HG02852 (cell line): ENCODE measurements around the gene SCAPER.
"Not testable (repeated sequence)": the region's sequence is repeated elsewhere in the genome, so short reads cannot be mapped to it uniquely, and the experiment has no call there.

Experiments
- ATAC-seq: cut with Tn5 transposase; IDR thresholded peaks from one replicate; pipeline ENCODE4 v1.9.1; 2021; ENCODE audit warnings: mild to moderate bottlenecking, moderate library complexity; ENCODE audit not compliant: unreplicated experiment

SCAPER gene

DNA sequence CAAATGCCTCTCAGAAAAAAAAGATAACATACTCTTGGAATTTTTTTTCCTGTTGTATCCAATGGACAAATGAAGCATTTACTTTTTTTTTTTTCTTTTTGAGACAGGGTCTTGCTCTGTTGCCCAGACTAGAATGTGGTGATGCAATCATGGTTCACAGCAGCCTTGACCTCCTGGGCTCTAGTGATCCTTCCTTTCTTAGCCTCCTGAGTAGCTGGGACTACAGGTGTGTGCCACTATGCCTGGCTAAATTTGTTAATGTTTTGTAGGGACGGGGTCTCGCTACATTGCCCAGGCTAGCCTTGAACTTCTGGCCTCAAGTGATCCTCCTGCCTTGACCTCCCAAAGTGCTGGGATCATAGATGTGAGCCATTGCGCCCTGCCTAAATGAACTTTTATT lies 401.3 kb downstream of the SCAPER start:
- ATAC-seq, result no peak

DNA sequence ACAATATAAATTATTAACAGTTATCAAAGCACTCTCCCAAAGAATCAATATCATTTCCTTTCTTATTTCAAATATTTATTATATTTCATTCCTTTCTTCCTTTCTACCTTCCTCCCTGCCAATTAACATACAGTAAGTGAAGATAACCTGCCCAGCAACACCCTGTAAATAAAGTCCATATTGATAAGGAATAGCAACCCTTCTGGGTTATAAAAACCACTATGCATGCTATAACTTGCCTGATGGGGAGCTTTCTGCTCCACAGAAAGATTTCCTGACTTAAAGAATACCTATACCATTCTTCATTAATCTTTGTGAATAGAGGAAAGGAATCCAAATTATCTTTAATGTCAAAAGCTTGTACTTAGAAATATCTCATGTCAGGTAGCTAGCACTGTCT lies 402.0 kb downstream of the SCAPER start:
- ATAC-seq, result no peak

DNA sequence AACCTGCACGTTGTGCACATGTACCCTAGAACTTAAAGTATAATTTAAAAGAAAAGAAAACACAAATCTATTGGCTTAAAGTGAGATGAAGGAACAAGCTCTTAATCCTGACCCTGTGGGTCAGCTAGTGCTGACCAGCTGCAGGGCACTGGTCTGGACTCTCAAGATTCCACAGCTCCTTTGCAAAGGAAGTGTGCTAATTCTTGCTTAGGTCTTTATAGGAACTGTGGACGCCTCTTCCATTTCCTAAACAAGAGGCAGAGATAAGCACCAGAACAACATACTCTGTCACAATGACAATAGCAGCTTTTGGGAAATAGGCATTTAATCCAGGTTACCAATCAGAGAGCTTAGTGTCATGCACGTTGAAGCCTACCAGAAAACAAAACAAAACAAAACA lies 402.5 kb downstream of the SCAPER start:
- no peak for ATAC-seq

DNA sequence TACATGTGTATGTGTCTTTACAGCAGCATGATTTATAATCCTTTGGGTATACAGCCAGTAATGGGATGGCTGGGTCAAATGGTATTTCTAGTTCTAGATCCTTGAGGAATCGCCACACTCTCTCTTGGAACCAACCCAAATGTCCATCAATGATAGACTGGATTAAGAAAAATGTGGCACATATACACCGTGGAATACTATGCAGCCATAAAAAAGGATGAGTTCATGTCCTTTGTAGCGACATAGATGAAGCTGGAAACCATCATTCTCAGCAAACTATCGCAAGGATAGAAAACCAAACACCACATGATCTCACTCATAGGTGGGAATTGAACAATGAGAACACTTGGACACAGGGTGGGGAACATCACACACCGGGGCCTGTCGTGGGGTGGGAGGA lies 403.0 kb downstream of the SCAPER start:
- ATAC-seq, result not testable (repeated sequence)

DNA sequence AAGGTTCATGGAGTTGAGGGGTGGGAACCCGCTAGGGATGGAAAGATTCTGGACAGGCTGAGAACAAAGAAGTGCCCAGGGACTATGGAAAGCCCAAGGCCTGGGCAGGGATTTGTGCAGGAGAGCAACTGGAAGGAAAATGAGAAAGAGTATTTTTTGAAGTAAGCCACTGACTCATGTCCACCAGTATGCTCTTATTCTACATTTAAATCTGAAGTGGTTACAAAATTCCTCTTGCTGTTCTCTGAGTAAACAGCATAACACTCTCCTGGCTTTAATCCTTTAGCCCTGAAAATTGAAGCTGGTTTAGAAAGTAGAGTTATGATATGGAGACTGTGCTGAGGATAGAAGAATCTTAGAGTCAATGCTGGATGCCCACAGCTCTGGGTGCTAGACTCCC lies 403.4 kb downstream of the SCAPER start:
- ATAC-seq, result no peak

DNA sequence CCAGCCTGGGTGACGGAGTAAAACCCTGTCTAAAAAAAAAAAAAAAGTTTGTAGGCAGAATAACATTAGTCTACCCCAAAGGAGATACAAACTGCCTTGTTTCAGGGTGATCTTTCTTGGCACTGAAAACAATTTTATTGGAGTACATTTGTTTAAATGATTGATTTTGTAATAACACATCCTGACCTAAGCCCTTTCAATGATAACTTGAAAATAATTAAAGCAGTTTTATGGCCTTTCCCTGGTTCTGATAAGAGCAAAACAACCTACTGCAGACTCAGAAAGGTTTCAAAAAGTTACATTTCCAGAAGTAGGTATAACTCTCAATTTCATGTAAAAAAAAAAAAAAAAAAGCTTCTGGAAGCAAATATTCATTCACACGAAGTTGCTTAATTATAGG lies 404.1 kb downstream of the SCAPER start:
- no peak for ATAC-seq

DNA sequence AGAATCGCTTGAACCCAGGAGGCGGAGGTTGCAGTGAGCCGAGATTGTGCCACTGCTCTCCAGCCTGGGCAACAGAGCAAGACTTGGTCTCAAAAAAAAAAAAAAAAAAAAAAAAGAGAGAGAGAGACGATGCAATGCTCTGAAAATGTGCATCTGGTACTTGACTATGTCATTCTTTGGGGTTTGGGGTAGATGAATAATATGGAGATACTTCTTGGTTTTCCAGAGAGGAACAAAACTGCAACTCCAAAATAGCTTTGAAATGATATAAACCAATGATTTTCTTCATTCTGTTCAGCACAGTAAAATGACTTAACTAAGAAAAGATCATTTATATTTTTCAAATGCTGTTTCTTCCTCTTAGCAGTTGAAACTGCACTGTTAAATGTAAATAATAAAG lies 409.7 kb downstream of the SCAPER start:
- no peak for ATAC-seq

DNA sequence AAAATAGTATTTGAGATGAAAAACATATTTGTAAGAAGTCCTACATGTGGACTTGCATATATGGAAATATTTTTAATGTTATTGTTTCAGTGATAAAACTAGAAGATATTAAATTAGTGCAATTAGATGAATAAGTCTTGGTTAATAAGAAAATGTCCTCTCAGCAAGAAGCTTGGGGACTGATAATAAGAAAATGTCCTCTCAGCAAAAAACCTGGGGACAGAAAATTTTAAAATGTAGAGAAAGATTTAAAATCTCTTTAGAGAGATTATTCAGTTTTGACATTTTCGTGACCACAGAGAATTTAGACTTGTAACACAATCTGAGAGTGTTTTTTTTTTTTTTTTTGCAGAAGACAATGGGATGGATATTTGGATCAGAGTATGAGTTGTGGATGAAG lies 412.6 kb downstream of the SCAPER start:
- no peak for ATAC-seq

DNA sequence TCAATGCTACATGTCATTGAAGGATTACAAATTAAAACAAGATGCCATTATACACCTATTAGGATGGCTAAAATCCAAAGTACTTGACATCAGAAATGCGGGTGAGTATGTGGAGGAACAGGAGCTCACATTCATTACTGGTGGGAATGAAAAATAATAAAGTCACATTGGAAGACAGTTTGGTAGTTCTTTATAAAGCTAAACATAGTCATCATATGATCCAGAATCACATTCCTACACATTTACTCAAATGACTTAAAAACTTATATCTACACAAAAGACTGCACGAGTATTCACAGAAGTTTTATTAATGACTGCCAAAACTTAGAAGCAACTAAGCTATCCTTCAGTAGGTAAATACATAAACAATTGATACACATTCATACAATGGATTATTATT lies 421.4 kb downstream of the SCAPER start:
- no peak for ATAC-seq

DNA sequence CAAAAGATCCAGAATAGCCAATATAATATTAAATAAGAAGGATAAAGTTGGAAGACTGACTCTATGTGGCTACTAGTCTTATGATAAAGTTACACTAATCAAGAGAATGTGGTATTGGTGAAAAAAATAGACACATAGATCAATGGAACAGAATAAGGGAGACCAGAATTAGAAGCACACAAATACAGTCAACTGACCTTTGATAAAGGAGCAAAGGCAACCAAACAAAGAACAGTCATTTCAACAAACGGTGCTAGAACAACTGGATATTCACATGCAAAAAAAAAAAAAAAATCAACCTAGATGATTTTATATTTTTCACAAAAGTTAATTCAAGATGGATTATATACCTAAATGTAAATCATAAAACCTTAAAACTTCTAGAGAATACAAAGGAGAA lies 422.1 kb downstream of the SCAPER start:
- no peak for ATAC-seq

DNA sequence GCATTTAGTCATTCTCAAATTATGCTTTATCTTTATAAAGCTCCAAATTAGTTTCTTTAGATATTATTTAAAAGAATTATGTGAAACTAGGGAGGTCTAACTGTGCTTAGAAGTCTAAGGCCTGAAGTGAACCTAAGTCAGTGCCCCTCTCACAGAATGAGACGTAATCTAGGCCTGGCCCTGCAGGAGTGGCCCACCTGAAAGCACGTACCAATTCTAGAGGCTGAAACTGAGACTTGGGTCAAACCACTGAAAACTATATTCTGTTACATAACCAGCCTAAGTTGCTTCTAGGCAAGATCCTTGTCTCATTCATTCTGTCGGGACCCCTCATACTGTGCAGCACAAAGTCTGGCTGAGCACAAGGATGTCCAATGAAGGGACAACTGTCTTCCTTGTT lies 424.9 kb downstream of the SCAPER start:
- ATAC-seq, result no peak

DNA sequence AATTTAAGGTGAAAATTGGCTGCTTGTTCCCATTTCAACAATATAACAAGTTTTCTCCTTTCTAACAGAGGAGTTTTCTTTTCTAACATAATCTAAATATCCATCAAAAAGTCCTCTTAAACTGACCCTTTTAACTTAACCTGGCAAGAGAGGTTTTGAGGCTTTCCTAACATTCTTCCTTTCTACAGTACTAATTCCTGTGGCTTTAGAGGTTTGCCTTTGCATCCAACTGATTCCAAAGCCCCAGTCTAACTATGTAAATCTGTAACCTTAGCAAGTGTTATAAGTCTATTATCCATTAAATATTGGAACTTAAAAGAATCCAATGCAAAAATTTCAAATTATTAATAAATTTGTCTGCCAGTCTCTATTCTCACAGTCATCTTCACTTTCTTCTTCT lies 434.4 kb downstream of the SCAPER start:
- no peak for ATAC-seq

DNA sequence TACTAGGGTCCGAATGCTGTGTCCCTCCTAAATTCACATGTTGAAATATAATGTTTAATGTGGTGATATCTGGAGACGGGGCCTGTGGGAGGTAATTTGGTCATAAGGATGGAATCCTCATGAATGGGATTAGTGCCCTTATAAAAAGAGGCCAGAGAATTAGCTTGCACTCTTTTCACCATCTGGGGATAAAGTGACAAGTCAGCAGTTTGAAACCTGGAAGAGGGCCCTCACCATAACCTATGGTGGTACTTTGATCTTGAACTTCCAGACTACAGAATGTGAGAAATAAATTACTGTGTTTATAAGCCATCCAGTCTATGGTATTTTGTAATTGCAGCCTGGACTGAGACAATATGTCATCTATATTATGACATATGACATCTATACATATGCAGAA lies 436.4 kb downstream of the SCAPER start:
- ATAC-seq, result no peak

DNA sequence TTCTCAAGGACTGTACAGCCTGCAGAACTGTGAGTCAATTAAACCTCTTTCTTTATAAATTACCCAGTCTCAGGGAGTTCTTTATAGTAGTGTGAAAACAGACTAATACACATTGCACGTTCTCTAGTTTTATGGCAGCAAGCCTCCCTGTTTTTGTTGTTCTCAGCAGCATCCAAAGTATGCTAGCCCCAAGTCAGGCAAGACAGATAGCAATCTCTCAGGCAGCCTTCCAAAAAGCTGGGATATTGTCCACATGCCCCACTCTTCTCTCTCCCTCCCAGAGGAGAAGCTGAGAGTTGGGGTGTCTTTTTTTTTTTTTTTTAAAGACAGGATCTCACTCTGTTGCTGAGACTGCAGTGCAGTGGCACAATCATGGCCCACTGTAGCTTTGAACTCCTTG lies 438.0 kb downstream of the SCAPER start:
- no peak for ATAC-seq

DNA sequence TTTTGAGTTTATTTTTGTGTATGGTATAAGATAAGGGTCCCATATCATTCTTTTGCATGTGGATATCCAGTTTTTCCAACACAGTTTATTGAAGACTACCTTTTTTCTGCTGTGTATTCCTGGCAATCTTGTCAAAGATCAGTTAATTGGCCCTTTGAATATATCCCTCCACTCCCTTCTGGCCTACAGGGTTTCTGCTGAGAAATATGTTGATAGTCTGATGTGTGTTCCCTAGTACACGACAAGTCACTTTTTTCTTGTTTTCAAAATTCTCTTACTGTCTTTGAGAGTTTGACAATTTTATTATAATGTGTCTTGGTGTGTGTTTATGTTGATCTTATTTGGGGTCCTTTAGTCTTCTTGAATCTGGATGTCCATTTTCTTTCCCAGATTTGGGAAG lies 439.4 kb downstream of the SCAPER start:
- no peak for ATAC-seq

DNA sequence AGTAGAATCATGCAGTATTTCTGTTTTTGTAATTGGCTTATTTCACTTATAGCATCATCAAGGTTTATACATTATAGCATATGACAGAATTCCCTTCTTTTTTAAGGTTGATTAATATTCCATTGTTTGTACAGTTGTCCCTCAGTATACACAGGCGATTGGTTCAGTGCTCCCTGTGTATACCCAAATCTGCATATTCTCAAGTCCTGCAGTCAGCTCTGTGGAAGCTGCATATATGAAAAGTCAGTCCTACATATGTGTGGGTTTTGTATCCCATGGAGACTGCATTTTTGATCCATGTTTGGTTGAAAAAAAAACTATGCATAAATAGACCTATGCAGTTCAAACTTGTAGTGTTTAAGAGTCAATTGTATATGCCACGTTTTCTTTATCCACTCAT lies 440.9 kb downstream of the SCAPER start:
- ATAC-seq, result no peak

DNA sequence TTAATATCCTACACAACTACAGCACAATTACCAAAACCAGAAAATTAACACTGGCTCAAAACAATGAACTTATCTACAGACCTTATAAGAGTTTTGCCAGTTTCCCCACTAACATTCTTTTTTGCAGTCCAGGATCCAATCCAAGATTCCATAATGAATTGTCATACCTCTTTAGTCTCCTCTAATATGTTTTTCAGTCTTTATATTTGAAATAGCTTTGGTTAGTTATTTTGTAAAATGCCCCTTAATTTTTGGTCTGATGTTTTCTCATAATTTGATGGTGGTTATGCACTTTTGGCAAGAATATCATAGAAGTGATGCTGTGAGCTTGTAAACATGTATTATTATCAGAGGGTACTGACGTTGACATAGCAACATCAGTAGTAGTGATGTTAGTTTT lies 444.3 kb downstream of the SCAPER start:
- ATAC-seq, result no peak

DNA sequence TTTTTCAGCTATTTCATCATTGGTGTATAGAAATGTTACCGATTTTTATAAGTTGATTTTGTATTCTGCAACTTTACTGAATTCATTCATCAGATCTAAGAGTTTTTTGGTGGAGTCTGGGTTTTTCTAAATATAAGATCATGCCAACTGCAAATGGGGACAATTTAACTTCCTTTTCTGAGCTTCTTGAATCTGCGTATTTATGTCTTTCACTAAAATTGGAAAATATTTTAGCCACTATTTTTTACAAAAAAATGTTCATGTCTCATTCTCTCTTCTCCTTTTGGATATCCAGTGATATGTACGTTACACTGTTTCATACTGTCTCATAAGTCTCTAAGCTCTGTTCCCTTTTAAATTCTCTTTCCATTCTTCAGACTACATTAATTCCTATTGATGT lies 444.8 kb downstream of the SCAPER start:
- ATAC-seq, result no peak

DNA sequence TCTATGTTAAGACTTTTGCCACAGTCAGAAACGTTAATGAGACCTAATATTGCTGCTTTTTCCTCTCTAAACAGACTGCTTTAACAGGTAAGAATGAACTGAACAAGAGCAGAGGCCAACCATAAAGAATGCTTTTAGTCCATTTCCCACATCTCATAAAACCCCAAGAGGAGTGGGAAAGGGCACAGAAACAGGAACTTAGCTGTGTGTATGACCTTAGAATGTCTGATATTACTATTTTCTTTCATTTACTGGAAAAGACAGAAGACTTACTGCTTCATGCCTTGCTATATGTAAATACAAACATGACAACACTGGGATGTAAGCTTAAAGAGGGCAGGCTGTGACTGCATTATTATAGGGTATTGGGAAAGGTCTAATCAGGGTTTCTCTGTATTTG lies 453.6 kb downstream of the SCAPER start:
- ATAC-seq, result no peak

DNA sequence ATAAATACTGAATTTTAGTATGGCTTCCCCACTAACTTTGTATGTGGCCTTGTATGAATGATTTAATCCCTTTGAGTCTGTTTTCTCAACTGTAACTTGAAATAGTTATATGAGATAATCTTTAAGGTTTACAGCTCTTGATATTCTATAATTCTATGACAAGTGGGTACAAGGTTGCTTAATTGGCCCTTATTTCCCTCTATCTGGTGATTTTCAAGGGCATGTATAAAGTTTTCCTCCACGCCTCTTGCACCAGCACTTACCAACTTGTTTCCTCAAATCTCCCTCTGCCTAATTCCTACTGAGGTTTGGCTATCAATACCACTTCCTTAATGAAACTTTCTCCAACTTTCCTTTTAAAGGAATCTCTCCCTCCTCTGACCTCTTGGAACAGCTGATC lies 455.7 kb downstream of the SCAPER start:
- no peak for ATAC-seq

DNA sequence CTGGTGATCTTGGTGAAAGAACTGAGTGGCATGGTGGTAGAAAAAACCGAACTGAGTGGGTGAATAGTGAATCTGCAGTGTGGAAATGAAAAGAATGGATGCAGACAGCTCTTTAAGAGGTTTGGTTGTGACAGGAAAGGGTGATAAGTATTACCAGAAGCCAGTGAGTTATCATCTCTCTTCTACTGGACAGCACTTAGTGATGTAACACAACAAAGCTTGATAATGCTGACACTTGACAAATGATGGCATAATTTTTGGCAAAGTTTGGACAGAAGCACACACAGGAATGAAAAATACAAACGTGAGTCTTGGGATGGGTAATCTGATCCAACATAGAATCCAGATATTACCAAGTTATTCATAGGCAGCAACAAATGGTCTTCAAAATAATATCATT lies 456.4 kb downstream of the SCAPER start:
- no peak for ATAC-seq

DNA sequence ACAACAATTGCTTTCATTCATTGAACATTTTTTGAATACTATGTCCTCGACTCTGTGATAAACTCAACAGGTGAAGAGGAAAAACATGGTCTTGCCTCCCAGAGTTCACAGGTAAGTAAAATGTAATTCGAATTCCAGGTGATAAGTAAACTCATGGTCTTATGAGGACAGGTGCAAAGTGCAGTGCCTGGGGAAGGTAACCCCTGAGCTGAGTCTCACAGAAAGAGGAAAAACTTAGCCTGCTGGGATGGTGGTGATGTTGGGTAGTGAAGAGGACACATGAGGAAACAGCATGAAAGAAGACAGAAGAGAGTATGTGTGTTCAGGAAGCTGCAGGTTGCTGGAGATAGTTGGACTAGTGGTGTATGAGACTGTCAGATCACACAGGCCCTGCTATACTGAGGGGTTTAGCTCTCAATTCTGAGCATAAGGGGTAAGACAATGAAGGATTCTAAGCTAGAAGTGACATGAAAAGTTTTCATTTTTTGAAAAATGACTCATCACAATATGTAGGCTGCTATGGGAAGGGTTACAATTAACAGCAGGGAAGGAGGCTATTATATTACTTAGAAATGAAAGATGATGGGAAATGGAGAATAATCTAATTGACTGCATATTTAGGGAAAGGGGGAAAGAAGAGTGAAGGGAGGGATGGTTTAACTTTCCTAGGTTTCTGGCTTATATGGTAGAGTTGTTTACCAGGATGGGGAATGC lies 457.3 kb downstream of the SCAPER start:
- no peak for ATAC-seq

DNA sequence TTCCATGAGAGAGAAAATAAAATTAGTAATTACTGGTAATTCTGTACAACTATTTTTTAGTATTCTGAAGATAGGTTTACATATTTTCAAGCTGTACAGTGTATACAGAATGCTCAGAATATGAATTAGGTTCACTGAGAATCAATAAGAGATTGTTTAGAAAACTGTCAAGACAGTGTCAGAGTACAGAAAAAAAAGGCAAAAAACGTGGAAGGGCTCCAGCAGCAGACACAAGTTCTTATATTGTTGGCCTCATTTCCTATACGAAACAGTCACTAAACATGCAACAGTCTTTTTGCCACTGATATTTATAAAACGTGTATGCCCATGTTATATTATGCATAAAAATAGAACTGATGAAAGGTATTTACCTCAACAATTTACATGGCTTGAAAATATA lies 464.7 kb downstream of the SCAPER start:
- no peak for ATAC-seq
